Non-pigmented ciliary epithelial cell (primary cell): ENCODE data around the gene MEF2D.

Source experiments
- DNase-seq: peaks from one replicate; pipeline ENCODE4 v3.0.0-alpha.2; 2010; ENCODE audit warnings: low read depth

MEF2D gene

DNA sequence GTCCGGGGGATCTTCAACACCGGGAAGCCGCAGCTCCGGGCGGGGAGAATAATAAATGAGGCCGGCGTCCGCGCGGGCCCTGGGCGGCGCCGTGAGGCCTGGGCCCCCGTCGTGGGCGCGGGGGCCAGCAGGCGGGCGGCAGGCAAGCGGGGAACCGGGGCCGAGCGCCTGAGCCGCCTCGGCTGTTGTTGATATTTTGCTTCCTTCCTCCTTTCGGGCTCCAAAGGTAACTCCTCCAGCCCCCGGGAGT is at the start of gene MEF2D:
TSS of gene MEF2D (minus strand) at position 233 of the 250 bp plus-strand sequence. CDS start 17,483 bp downstream, outside the sequence.
- no peak for DNase-seq

DNA sequence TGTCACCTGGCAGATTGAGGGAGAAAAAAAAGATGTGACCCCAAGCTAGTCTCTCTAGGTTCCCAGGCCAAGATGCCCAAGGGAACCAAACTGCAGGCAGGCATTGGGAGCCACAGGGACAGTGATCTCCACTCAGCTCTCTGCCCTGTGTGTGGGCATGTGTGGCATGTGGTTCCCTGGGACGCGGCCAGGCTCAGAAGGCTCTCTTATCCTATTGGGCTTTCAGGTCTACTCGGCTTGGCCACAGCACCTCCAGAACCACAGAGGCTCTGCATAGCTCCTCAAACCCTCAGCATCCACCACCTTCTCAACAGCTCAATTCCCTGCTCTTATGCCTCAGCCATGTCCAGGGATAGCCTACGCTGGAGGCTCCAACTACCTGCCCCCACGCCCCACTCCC is 49.8 kb upstream of the MEF2D start:
- no peak for DNase-seq

DNA sequence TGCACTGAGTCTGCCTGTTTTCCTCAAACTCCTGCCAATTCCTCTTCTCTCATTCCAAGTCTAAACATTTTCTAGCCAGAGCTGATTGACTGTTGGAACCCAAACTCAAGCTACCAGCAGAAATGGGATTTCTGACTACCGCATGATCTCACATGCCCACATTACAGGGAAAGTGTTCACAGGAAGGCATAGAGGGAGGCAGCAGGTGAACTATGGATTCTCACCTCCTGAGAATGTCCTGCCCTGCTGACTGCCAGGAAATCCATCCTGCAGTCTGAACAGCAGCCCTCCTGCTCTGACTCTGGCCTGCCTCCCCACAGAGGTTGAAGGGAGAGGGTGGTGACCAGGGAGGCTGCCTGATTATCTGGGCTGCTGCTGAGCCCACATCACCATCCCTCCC is 49.3 kb upstream of the MEF2D start:
- no peak for DNase-seq

DNA sequence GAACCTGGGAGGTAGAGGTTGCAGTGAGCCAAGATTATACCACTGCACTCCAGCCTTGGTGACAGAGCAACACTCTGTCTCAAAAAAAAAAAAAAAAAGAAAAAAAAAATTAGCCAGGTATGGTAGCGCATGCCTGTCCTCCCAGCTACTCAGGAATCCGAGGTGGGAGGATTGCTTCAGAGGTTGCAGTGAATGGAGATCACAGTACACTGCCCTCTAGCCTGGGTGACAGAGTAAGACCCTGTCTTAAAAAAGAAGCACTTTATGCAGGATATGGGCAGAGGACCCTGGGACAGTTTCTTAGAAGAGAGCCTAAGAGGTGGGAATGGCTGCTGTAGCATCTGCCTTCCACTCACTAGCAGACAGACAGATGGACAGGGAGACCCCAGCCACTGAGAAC is 48.8 kb upstream of the MEF2D start:
- no peak for DNase-seq

DNA sequence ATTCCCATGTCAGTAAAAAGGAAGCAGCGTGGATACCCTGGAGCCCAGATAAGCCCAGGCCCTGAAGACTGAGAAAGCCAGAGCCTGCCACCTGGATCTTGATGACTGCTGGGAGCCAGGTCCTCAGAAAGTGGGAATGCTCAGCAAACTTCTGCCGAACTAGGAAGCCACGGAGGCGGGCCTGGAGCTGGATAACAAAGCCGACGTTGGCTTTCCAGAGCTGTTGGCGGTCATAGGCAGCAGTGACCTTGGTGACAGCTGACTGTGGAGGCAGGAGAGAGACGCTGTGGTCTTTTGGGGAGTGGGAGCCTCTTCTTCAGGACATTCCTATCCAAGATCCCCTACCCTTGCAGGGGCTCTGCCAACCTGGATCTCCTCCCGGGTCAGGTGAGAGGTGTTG is 47.4 kb upstream of the MEF2D start:
- no peak for DNase-seq

DNA sequence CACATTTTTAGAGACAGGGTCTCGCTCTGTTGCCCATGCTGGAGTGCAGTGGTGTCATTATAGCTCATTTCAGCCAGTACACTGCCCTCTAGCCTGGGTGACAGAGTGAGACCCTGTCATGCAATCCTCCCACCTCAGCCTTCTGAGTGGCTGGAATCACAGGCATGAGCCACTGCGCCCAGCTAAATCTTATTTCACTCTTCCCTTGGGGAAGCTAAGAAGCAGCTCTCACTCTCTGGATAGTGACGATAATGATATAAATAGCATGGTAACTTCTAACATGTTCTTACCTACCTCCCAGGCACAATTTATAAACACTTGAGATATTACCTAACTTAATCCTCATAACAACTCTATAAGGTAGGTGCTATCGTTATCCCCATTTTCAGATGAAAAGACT is 46.9 kb upstream of the MEF2D start:
- no peak for DNase-seq

DNA sequence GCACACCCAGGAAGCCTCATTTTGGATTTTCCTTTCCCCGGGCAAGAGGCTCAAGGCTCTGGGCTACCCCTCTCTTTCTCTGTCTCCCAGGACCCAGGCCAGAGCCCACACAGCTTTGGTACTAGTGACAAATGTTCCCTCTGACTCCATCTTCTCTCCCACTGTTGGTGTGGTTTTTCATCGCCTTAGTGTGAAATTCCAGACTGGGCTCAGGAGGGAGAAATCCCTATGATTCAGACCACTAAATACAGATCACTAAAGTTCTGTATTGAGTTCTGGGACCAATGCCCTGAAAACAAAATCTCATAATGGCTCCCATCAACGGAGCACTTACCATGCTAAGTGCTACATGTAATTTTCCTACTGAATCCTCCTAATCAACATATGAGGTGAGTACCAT is 45.7 kb upstream of the MEF2D start:
- DNase-seq = no peak

DNA sequence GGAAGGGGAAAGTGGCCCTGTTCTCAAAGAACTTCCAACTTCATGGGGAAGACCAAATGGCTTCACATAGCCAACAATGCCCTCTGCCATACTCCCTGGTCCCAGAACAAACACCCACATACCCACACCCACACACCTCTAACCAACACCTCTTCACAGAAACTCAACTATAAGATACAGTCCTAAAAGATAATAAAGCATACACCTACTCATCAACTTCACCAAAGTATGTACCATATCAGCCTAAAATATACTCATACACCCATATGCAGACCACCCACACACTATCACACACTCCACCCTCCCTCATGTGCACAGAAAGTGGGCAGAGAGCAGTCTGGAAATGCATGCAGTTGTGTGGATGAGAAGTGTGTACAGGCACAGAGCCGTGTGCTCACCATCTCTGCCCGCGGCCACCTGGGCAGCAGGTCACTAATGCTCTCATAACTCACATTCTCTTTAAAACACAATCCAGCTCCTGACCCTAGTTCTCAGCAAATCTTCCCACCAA is 44.1 kb upstream of the MEF2D start:
- DNase-seq = no peak

DNA sequence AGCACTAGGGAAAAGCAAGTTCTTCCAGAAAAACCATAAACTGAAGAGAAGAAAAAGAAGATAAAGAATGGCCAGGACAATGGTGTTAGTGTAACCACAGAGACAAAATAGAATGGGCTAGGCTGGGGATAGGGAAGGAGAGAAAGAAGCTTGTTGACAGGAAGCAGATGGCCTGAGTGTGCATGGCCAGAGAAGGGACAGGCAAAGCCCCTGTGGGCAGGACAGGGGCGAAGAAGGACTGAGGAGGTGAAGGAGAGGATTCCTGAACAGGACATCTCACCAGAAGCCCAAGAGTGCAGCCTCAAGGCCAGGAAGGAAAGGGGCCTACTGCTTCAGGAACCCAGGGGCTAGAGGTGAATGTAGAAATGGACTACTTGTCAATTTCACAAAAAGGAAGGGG is 42.5 kb upstream of the MEF2D start:
- no peak for DNase-seq

DNA sequence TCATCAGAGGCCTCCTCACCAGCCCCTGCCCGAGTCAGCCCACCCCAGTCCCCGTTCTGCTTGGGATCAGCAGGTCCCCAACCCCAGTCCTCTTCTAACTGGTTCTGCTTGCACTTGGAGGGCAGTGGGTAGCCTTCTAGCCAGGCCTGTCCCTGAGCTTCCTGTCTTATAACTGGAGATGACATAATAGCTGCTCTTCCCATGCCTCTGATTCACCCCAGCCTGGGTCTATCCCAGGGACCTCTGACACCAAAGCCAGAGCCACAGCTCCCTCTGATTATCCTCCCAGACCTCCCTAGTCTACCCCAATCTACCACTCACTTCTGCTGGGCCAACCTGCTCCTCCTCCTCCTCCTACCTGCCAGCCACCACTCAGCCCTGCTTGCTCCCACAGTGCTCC is 40.4 kb upstream of the MEF2D start:
- DNase-seq = no peak

DNA sequence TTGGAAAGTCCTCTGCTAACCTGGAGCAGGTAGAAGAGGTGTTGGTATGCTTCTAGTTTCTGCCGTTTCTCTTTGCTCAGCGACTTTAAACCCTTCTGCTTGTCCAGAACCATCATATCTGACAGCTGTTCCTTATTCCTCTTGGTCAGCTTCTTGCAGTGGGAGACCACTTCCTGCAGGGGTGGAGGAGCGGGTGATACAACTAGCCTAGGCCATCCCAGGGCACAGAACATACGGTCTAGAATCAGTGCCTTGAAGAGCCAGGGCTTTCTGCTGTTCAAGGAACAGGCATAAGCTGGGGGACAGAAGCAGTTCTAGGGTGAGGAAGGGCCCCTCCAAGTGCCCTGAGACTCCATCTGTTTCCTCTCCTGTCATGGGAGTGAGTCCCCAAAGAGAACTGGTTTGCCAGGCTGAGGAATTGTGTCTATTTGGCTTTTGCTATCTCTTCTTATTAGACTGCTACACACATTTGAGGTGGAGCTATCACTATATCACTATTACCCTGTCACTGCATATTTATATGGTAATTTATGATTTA is 39.3 kb upstream of the MEF2D start:
- DNase-seq = no peak

DNA sequence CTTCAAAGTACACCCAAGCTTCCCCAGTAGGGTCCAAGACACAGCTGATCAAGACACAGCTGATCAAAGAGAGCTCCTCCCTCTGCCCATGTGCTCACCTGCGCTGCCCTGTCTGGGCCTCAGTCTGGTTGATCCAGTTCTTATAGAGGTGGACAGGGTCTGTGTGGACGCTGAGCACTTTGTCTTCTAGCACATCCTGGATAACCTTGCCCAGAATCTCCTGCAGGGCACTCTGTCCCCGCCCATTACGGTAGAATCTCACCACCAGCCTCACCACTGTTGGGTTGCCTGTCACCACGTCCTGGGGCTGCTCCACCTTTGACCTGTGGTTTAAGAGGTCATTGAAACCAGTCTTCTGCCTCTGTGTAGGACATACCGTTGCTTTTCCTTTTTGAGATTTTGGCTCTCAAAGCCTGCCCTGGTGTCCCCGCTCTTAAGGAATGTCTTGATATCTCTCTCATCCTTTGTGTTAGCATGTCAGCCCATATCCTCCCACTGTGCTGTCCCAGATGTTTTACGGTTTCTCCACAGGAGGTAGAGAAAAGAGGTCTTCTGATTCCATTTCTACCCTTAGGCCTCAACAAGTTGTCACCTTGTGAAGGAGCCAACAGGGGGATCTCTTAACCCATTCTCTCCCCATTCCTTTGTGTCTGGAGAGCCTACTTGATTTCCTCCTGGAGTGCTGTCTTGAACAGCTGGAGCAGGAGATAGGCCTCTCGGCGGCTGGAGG is 38.3 kb upstream of the MEF2D start:
- no peak for DNase-seq

DNA sequence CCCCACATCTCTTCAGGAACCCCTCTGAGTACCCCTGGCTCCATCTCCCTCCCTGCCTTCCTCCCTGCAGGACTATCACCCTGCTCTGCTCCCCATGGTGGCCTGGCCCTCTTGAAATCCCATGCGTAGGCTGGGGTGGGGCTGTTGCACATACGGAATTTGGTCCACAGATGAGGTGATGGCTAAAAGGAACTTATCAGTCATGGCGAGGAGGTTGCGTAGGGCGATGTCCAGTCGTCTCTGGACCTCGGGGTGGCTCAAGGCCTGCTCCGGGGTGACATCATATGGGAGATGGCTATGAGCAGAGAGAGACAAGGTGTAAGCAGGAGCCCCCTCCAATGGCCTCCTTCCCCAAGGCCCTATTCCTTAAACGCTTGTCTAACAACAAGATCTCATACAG is 36.5 kb upstream of the MEF2D start:
- DNase-seq = no peak

DNA sequence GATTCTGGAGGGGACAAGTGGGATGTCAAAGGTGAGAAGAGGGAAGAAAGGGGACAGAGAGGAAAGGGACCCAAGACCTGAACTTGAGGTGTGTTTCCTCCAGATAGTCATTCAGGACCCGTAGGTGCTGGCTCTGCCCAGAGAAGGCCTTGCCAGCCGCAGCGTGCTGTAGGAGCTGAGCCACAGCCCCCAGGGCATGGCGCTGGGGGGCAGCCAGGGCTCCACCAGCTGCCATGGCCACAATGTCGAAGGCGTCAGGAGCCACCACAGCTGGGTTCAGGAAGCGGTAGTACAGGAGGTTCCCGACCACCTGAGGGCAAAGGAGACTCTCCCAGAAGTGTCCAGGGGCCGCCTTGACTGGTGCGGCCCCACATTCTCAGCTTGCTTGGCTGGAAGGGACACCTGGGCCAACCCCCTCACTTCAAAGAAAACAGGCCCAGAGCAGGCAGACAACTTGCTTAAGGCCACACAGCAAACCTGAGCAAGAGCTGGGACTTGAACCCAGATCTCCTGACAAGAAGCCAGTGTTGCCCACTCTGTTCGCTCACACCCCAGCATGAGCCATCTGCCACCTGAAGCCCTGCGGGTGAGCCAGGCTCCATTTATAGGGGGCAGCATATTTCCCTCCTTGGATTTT is 34.0 kb upstream of the MEF2D start:
- no peak for DNase-seq

DNA sequence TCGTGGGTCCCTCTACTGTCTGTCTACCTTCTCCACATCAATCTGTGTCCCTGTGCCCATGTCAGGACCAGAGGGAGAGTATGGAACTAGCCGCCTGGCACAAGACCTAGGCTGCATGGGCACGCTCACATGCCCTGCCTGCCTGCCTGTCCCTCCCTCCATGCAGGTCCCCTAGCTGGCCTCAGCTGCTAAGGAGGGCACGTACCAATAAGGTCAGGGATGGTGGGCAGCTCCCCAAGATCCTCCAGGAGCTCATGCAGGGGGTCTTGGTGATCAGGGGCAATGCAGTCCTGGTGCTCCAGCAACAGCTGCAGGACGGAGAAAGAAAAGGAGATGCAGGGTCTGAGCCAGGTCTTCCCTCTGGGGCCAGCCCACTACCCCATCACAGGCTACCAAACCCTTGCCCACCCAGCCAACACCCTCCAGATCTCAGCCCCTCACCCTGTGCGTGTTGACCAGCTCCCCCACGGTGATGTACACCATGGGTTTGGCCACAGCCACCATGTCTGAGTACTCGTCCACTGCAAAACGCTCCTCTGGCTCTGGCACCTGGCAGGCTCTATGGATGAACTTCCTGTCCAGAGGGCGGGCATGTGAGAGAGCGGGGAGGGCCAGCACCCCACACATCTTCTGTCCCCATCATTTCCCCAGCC is 33.1 kb upstream of the MEF2D start:
- DNase-seq = no peak

DNA sequence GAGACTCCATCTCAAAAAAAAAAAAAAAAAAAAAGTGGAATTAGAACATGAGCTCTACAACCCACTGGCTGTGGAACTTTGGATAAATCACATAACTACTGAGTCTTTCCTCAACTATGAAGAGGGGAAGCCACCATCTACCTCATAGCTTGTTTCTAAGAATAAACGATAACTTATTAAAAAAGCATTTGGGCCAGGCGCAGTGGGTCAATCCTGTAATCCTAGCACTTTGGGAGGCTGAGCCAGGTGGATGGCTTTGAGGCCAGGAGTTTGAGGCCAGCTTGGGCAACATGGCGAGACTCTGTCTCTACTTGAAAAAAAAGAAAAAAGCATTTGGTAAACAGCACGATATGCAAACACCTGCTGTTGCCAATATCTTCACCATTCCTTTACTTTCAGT is 31.8 kb upstream of the MEF2D start:
- DNase-seq = no peak

DNA sequence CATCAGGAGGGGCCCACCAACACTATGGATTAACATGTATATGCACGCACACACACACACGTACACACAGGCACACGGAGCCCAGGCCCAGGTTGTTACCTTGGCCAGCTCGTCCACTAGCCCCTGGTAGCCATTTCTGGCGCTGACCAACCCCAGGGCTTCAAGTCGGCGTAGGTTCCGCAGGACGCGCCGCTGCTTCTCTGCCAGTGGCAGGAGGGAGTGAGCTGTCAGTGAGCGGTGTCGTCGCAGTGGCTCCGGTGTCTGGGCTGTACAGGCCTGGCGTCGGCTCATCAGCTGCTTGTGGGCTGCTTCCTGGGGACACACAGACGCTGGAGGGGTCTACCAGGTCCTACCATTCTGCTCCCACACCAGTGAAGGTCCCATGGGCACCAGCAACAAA is 29.4 kb upstream of the MEF2D start:
- no peak for DNase-seq

DNA sequence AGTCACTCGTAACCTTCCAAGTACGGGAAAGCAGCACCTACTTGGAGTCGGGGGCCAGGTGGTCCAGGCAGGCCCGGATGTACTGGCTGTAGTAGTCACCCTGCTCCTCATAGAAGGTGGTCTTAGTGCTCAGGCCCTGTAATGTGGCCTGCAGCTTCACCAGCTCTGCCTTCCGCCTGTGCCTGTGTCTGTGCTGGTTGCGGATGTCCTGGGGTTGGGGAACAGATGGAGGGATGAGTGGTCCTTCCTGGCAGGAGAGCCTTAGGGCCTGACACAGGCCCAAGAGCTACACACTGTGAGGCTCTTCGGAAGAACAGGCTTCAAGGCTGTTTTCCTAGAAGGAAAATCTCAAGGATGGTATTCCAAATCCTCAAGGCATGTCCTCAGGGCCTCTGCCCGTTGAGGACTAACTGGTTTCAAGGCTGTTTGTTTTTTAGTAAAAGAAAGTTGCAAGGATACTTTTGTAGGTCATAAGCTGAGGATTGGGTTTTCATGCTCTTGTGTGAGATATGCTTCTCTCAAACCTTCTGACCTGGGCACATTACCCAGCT is 28.4 kb upstream of the MEF2D start:
- DNase-seq = no peak

DNA sequence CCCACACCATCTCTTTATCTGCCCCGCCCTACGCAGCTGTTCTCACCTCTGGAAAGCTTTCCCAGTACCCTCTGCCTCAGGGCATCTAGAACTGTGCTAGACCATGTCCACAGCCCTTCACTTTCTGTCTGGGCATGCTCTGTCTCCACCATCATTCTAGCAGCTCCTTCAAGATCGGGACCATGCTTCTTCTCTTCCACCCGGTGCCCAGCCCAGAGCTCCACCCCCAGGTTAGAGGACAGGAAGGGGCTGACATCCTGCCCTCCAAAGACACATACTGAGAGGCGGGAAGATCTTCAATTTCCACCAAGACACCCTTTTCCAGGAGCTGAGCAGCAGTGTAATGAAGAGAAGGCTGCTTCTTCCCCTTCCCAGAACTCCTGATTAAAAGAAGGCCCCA is 27.7 kb upstream of the MEF2D start:
- no peak for DNase-seq

DNA sequence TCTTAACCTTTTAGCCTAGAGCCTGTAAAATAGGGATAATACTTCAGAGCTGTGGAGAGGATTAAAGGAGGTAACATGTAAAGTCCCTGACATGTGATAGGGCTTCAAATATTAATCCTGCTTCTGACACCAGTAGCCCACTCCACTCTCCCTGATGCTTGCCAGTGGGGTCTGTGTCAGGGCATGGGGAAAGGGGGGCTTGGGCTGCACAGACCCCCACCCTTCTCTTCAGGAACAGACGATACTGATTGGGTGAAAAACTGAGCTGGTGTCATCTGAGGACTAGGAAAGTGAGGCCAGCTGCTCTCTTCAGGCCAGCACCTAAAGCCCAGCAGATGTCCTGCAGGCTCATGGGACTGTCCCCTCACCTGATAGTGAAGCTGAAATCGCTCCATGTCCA is 27.0 kb upstream of the MEF2D start:
- DNase-seq = no peak

DNA sequence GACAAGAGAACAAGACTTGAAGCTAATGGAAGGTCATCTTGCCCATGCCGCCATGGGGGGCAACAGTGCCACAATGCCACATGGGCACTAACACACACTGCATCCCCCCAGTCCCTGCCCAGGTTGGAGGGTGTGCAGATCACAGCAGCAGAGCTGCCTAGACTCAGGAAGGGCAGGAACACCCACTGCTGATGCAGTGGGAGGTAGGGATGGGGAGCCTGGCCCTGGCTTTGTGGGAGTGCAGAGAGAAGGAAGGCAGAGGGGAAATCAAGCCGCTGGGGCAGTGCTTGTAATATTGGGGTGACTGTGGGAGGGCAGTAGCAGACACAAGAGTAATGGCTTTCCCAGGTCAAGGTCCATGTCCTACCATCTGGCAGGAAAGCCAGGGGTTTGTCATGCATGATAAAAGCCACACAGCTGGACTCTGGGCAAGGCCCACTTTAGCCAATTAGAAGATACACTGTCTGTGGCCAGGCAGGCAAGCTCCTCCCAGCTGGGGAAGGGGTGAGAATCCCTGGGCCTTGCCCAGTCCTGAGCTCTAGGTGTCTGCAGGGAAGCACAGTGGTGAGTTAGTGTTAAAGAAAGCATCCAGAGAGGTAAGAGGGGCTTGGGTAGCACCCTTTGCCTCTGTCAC is 25.4 kb upstream of the MEF2D start:
- DNase-seq = no peak

DNA sequence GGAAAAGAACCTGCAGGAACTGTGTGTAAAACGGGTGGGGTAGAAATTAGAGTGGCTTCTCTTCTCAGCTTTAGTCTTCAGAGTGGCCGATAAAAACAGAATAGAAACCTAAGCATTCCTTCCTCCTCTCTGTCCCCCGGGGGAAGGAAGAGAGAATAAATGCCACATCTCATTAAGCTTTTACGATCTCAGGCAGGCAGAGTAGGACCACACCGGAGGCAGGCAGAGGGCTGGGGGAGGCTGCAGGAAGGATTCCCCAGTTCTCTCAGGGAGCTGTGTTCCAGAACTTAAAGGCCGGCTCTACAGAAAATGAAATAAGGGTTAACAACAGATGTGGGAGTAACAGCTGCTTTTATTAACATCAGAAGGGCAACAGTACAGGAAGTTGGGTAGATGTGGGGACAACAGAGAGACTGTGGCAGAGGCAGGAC is 24.5 kb upstream of the MEF2D start:
- no peak for DNase-seq

DNA sequence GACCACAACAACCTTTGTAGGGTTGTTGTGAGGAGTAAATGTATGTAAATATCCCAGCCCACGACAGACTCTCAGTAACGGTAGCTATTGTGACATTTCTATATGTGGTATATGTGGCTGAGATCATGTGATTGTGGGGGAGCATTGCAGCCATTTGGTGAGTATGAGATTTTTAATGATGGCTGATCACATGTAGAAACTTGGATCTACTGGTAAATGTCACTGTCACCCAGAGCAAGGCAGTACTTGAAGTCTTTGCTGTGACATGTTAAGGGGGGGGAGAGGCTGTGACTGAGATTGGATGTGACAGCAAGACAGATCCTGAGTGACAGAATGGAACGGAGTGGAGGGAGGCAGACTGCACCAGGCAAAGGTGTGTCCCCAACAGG is 23.9 kb upstream of the MEF2D start:
- DNase-seq = no peak
